Activated CD8-positive, alpha-beta T cell treated with anti-CD3 and anti-CD28 coated beads for 36 hours (primary cell): ENCODE measurements around the gene SPEF1. TPM values are rescaled to one million over a fixed set of nuclear protein-coding genes. Genes with fewer than 3 reads are reported as not detected.
"Not testable (repeated sequence)": the region's sequence is repeated elsewhere in the genome, so short reads cannot be mapped to it uniquely, and the experiment has no call there.

ENCODE experiments used
- ATAC-seq: fragments of 200-7000 bp; cut with Tn5 transposase; one replicate; pipeline ENCODE4 v1.10.0; 2021; ENCODE audit warnings: mild to moderate bottlenecking, moderate library complexity
- CTCF ChIA-PET: fragments of 350-600 bp; sonication (Branson Sonifier 250); formaldehyde crosslinking; loops from one replicate; lab custom pipeline; 2021; ENCODE audit warnings: antibody characterized with exemption; lab: Charles Lee
- POLR2A ChIA-PET: fragments of 350-600 bp; sonication (Branson Sonifier 250); formaldehyde crosslinking; loops from one replicate; lab custom pipeline; 2021; ENCODE audit warnings: antibody characterized with exemption; lab: Charles Lee
- DNase-seq: peaks from one replicate; pipeline ENCODE4 v3.0.0-alpha.2; 2020
- H3K27ac Mint-ChIP-seq: one replicate; pipeline ENCODE4 v1.8.0; 2021; ENCODE audit warnings: mild to moderate bottlenecking, mixed read lengths
- H3K27me3 Mint-ChIP-seq: one replicate; pipeline ENCODE4 v1.8.0; 2021; ENCODE audit warnings: mixed read lengths
- H3K36me3 Mint-ChIP-seq: one replicate; pipeline ENCODE4 v1.8.0; 2021; ENCODE audit warnings: low read depth, mixed read lengths
- H3K4me1 Mint-ChIP-seq: one replicate; pipeline ENCODE4 v1.8.0; 2021; ENCODE audit warnings: low read depth, mixed read lengths
- H3K4me3 Mint-ChIP-seq: one replicate; pipeline ENCODE4 v1.8.0; 2021; ENCODE audit warnings: mild to moderate bottlenecking, moderate library complexity, mixed read lengths
- H3K9me3 Mint-ChIP-seq: one replicate; pipeline ENCODE4 v1.8.0; 2021; ENCODE audit warnings: mixed read lengths
- CTCF ChIP-seq: fragments of 200-600 bp; IDR thresholded peaks from one replicate; pipeline ENCODE4 v1.8.0; 2022; ENCODE audit warnings: antibody characterized with exemption, mild to moderate bottlenecking
- intact Hi-C: fragments of 100-400 bp; cut with micrococcal nuclease; formaldehyde crosslinking; loops from one replicate; pipeline ENCODE4 v1.10.0; 2022
- total RNA-seq, 2 experiments: library from RNA; stranded (reverse); gene quantifications; one replicate each; pipeline ENCODE4 v1.2.3, GENCODE V29; 2021

Gene SPEF1
- total RNA-seq, 2 experiments from 2014 or later = 0.23 TPM; not detected in 1

- Mint-ChIP-seq H3K27me3 (no peaks in the 10 kb centered on the region), H3K9me3 (no peaks in the 10 kb centered on the region), H3K4me3 (peak overlapping the region; percentile 99), H3K36me3 (peaks cover 29% of the 10 kb centered on the region), H3K27ac (peak overlapping the region; percentile 99), H3K4me1 (peaks cover 35% of the 10 kb centered on the region)
- TF ChIP-seq CTCF = no peak
- CTCF ChIA-PET = interaction anchor here (1.0 to 1.8 kb wide), 5 partner anchors 9 to 60 kb away, joined by 3 to 5 read pairs (median 3); partner anchors contain the start of genes CENPB and SPEF1
- POLR2A ChIA-PET = interaction anchor here (1.2 to 2.1 kb wide), 7 partner anchors 7 to 30 kb away, joined by 4 to 10 read pairs (median 8); partner anchors contain the start of genes ADISSP, AP5S1 and CENPB
- intact Hi-C loops = no loop called here
- ATAC-seq = no peak
- DNase-seq = no peak
Measured at GRCh38 chr20:3794701-3795420, 13.6 kb upstream of the SPEF1 start.

GRCh38 chr20:3794168-3794567, 12.9 kb upstream of the SPEF1 start:
- H3K9me3 Mint-ChIP-seq, DNase-seq, intact Hi-C loops, ATAC-seq, H3K4me3 Mint-ChIP-seq, H3K27me3 Mint-ChIP-seq, H3K27ac Mint-ChIP-seq: not testable (repeated sequence)
- POLR2A ChIA-PET = interaction anchor here (1.5 to 1.9 kb wide), 2 partner anchors 18 to 26 kb away, joined by 8 to 9 read pairs; partner anchors contain the start of gene AP5S1
- H3K36me3 Mint-ChIP-seq = peaks cover 24% of the 10 kb centered on the region
- CTCF ChIA-PET = interaction anchor here (1.2 kb wide), 1 partner anchor 13 kb away, joined by 3 read pairs; the partner anchor contains the start of gene SPEF1
- peaks cover 28% of the 10 kb centered on the region for H3K4me1 Mint-ChIP-seq

GRCh38 chr20:3789201-3789600, 8.0 kb upstream of the SPEF1 start:
- POLR2A ChIA-PET = interaction anchor here (0.6 kb wide), 1 partner anchor 30 kb away, joined by 3 read pairs; no protein-coding TSS in a partner anchor
- H3K36me3 Mint-ChIP-seq, intact Hi-C loops, H3K27me3 Mint-ChIP-seq, ATAC-seq, H3K4me3 Mint-ChIP-seq, H3K27ac Mint-ChIP-seq, H3K9me3 Mint-ChIP-seq, DNase-seq: not testable (repeated sequence)
- CTCF ChIA-PET = interaction anchor here (0.7 to 5.9 kb wide), 4 partner anchors 26 to 65 kb away, joined by 3 to 69 read pairs (median 14); partner anchors contain the start of gene AP5S1
- peaks cover 25% of the 10 kb centered on the region for H3K4me1 Mint-ChIP-seq

- POLR2A ChIA-PET = interaction anchor here (0.6 to 4.1 kb wide), 3 partner anchors 23 to 31 kb away, joined by 3 to 31 read pairs (median 15); no protein-coding TSS in a partner anchor
- CTCF ChIA-PET = interaction anchor here (0.6 to 5.9 kb wide), 7 partner anchors 11 to 128 kb away, joined by 3 to 69 read pairs (median 4); partner anchors contain the start of gene AP5S1
- ATAC-seq = no peak
- H3K27me3 Mint-ChIP-seq = no peaks in the 10 kb centered on the region
- H3K36me3 Mint-ChIP-seq = peaks cover 10% of the 10 kb centered on the region
- intact Hi-C loops = no loop called here
- H3K9me3 Mint-ChIP-seq = no peaks in the 10 kb centered on the region
- no peak for DNase-seq
- TF ChIP-seq CTCF = no peak
- no peak overlapping the region for H3K27ac Mint-ChIP-seq
- H3K4me3 Mint-ChIP-seq = peak overlapping the region; percentile 16
- peaks cover 25% of the 10 kb centered on the region for H3K4me1 Mint-ChIP-seq
Measured at GRCh38 chr20:3788685-3789155, 7.5 kb upstream of the SPEF1 start.

DNA sequence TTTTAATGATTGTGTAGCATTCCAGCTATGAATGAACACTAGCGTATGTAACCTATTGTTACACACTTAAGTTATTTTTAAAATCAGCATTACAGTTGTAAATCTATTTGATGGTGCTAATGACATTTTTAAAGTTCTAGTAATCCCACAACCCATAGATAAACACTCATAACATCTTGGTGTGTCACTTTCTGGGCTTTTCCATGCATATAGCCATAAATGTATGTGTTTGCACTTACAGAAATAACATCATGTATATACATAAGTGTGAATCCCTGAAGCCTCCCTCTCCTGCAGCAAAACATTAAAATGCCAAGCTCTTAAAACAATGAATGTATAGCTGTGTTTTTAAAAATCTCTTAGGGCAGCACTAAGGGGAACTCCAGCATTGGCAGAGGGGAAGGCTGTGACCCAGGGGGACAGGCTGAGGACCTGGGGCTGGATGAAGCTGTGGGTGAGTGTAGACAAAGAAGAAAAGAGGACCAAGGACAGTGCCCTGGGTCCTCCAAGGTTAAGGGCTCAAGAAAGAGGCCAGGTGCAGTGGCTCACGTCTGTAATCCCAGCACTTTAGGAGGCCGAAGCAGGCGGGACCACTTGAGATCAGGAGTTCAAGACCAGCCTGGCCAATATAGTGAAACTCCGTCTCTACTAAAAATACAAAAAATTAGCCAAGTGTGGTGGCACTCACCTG, 6.2 kb upstream of the SPEF1 start:
- ATAC-seq (no peak), DNase-seq (no peak)
- Mint-ChIP-seq H3K27ac (peak overlapping the region; percentile 52), H3K27me3 (no peaks in the 10 kb centered on the region), H3K4me3 (peak overlapping the region; percentile 62), H3K36me3 (peaks cover 13% of the 10 kb centered on the region), H3K4me1 (peaks cover 35% of the 10 kb centered on the region), H3K9me3 (no peaks in the 10 kb centered on the region)
- POLR2A ChIA-PET = interaction anchor here (0.6 to 4.7 kb wide), 7 partner anchors 8 to 1346 kb away, joined by 3 to 46 read pairs (median 9); partner anchors contain the start of genes AP5S1 and CDC25B
- no peak for TF ChIP-seq CTCF
- intact Hi-C loops = loop anchor here (2.0 kb wide), 1 partner anchor 33 kb away; the partner anchor contains the start of gene AP5S1
- CTCF ChIA-PET = interaction anchor here (0.9 to 5.9 kb wide), 13 partner anchors 8 to 298 kb away, joined by 3 to 69 read pairs (median 4); partner anchors contain the start of genes ADISSP, AP5S1 and CDC25B
